Astrocyte of the spinal cord (primary cell): ENCODE data around the gene DCLK1.
A peak's percentile ranks its signal among the peaks of the same experiment; 100 is the strongest.

Source experiments
- DNase-seq: peaks from one replicate; pipeline ENCODE4 v3.0.0; 2011; ENCODE audit warnings: low read depth, low spot score
- H3K4me3 ChIP-seq: 2 replicates; pipeline ENCODE4 v1.5.1; 2011; ENCODE audit warnings: low read depth, mild to moderate bottlenecking, low read length, moderate library complexity
- in situ Hi-C: cut with HindIII; loops from 2 replicates; pipeline ENCODE4 v1.10.0; 2017; ENCODE audit warnings: low sequenced_read_pairs
- TF ChIP-seq, protein P1 (sequence below): IDR thresholded peaks from 2 replicates; pipeline ENCODE4 v1.5.1; 2012; ENCODE audit warnings: low read depth, mild to moderate bottlenecking, low read length, inconsistent platforms

The DCLK1 gene

DNA sequence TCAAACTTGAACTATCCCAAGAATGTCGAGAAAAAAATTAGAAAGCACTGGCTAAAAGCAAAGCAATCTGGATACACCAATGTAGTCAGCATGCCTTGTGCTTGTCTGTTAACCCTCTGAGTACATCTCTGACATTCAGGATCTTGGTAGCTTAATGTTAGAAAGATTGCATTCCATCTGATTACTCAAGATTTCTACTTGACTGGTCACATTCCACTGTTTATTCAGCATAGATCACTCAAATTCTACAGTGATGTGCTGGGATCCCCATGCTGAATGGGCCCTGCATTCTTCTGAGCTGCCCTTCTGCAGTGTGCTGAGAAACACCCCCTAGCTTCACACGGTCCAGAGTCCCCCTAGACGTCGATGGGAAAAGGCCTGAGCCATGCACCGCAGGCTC is 359.3 kb downstream of the DCLK1 start:
- DNase-seq = peak; percentile 86
- H3K4me3 ChIP-seq = no peak overlapping the region
- in situ Hi-C loops = no loop called here
- TF ChIP-seq, protein P1, sequence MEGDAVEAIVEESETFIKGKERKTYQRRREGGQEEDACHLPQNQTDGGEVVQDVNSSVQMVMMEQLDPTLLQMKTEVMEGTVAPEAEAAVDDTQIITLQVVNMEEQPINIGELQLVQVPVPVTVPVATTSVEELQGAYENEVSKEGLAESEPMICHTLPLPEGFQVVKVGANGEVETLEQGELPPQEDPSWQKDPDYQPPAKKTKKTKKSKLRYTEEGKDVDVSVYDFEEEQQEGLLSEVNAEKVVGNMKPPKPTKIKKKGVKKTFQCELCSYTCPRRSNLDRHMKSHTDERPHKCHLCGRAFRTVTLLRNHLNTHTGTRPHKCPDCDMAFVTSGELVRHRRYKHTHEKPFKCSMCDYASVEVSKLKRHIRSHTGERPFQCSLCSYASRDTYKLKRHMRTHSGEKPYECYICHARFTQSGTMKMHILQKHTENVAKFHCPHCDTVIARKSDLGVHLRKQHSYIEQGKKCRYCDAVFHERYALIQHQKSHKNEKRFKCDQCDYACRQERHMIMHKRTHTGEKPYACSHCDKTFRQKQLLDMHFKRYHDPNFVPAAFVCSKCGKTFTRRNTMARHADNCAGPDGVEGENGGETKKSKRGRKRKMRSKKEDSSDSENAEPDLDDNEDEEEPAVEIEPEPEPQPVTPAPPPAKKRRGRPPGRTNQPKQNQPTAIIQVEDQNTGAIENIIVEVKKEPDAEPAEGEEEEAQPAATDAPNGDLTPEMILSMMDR = peak; percentile 4

GRCh38 chr13:35770756-35771297 is 360.4 kb downstream of the DCLK1 start:
- no peak overlapping the region for H3K4me3 ChIP-seq
- in situ Hi-C loops = no loop called here
- TF ChIP-seq, protein P1 = no peak
- no peak for DNase-seq

- TF ChIP-seq, protein P1 = no peak
- H3K4me3 ChIP-seq = no peak overlapping the region
- in situ Hi-C loops = no loop called here
- DNase-seq = no peak
These were observed 361.4 kb downstream of the DCLK1 start for GRCh38 chr13:35769812-35770211.

DNA sequence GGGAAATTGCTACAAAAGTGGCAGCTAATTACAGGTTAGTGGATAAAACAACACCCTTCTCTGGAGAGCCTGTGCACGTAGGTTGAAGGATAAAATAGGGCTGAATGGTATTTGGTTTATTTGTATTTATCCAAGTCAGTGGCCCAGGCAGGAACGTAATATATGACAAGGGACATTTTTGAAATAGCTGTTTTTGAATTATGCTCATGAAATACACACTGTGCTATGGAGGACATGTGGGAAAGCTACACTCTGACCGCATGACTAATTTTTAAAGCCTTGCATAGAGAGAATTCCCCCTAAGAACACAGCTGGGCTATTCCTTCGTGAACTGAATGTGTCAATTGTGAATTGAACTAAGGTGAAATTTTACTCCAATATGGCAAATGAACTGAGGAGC is 362.6 kb downstream of the DCLK1 start:
- TF ChIP-seq, protein P1 = no peak

DNA sequence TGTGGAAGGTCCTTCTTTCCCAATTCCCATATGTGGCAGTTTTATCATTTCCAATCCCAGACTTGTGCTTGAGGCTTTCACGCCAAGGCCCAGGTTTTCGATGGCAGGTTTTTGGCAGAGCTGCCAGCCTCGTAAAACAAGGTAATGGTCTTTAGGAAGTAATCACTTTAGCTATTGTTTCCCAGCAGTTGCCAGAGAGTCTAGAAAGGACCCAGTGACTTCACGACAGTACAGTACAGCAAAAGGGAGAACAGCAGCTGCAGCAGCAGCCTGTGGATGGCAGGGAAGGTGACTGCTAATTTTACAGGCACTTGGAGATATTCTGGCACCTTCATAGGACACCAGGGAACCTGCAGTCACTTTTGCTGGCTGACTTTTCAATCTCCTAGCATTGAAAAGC is 363.1 kb downstream of the DCLK1 start:
- DNase-seq = no peak
- no peak overlapping the region for H3K4me3 ChIP-seq
- TF ChIP-seq, protein P1 = no peak
- in situ Hi-C loops = no loop called here

More for the DNA sequence above, 362.6 kb downstream of the DCLK1 start:
- no peak overlapping the region for H3K4me3 ChIP-seq
- DNase-seq = peak; percentile 76
- in situ Hi-C loops = no loop called here

DNA sequence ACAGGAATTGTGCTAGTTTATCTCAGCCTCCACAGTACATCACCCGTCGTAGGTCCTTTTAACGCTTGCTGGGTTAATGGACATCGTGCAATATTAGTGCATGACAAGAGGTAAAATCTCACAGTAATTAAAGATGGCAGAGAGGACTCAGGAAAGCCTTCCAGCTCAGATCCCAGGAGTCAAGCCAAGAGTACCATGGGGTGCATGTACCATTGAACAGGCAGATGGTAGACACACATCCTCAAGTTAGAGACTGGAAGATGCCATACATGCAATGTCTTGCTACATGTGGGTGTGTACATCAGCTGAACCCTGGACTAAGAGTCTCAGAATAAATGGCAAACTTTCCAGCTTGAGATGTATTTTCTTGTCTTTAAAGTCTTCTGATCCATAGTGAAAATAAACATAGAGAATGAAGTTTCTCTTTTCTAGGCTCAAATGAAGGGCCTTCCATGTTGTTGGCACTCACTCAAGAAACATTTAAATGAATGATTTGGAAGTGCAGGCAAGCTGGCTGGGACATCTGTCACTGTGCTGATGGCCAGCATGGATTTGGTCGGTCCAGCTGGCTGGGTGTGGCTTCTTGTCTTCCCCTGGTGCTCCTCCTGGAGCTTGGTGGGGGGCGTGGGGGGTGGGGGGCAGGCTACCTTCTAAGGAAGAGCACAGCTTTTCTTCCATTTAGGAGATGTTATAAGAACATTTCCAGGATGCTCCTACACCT is 363.8 kb downstream of the DCLK1 start:
- in situ Hi-C loops = no loop called here
- TF ChIP-seq, protein P1 = no peak
- no peak for DNase-seq
- no peak overlapping the region for H3K4me3 ChIP-seq
